HG02840 (cell line): ENCODE data around the gene NECAB3.

ENCODE experiments used
- ATAC-seq: cut with Tn5 transposase; IDR thresholded peaks from one replicate; pipeline ENCODE4 v1.9.1; 2021; ENCODE audit warnings: mild to moderate bottlenecking, moderate library complexity, moderate number of reproducible peaks; ENCODE audit not compliant: unreplicated experiment, low FRiP score

The NECAB3 gene

GRCh38 chr20:33666293-33667244 lies 7.7 kb downstream of the NECAB3 start, which contains the start of gene ACTL10:
Gene ACTL10 (plus strand): TSS chr20:33666943. CDS start chr20:33667498, 555 bp downstream.
- peak; percentile 65 for ATAC-seq

GRCh38 chr20:33664762-33665144 lies 9.5 kb downstream of the NECAB3 start:
- ATAC-seq = no peak

GRCh38 chr20:33664085-33664761 lies 10.0 kb downstream of the NECAB3 start:
- no peak for ATAC-seq

GRCh38 chr20:33663161-33664084 lies 10.8 kb downstream of the NECAB3 start:
- no peak for ATAC-seq

GRCh38 chr20:33662172-33662571 lies 12.1 kb downstream of the NECAB3 start, which contains the start of gene C20orf144:
Gene C20orf144 (plus strand): TSS chr20:33662327. CDS start chr20:33662346, 19 bp downstream.
- no peak for ATAC-seq

GRCh38 chr20:33660685-33661058 lies 13.6 kb downstream of the NECAB3 start:
- ATAC-seq = no peak

- no peak for ATAC-seq
Measured at GRCh38 chr20:33660035-33660684, 14.1 kb downstream of the NECAB3 start.

GRCh38 chr20:33659341-33660034 lies 14.7 kb downstream of the NECAB3 start:
- no peak for ATAC-seq

GRCh38 chr20:33658929-33659328 lies 15.3 kb downstream of the NECAB3 start:
- ATAC-seq = no peak

- ATAC-seq = no peak
Measured at GRCh38 chr20:33658510-33658909, 15.7 kb downstream of the NECAB3 start.

- no peak for ATAC-seq
Measured at GRCh38 chr20:33657704-33658095, 16.5 kb downstream of the NECAB3 start.

GRCh38 chr20:33656783-33657703 lies 17.2 kb downstream of the NECAB3 start:
- ATAC-seq = no peak

GRCh38 chr20:33656010-33656782 lies 18.0 kb downstream of the NECAB3 start:
- no peak for ATAC-seq

- no peak for ATAC-seq
Measured at GRCh38 chr20:33655164-33655563, 19.1 kb downstream of the NECAB3 start.

GRCh38 chr20:33654680-33655161 lies 19.5 kb downstream of the NECAB3 start:
- ATAC-seq = no peak

- no peak for ATAC-seq
Measured at GRCh38 chr20:33653900-33654596, 20.2 kb downstream of the NECAB3 start.
